OCI-LY7 (cell line): ENCODE data around the gene MYBPHL. TPM values are rescaled to one million over a fixed set of nuclear protein-coding genes. Genes with fewer than 3 reads are reported as not detected.

Experiments
- BruUV-seq: library from RNA; stranded (reverse); fragments of 400-500 nt; replicated peaks from 2 replicates; lab custom pipeline; 2021; lab: Mats Ljungman, UMichigan
- CTCF ChIA-PET: fragments of 300-600 bp; sonication (Branson Sonifier 250); formaldehyde crosslinking; loops from one replicate; lab custom pipeline; 2022; ENCODE audit warnings: antibody characterized with exemption; ENCODE audit not compliant: unreplicated experiment; lab: Charles Lee
- POLR2A ChIA-PET: fragments of 300-600 bp; sonication (Branson Sonifier 250); formaldehyde crosslinking; loops from one replicate; lab custom pipeline; 2022; ENCODE audit warnings: antibody characterized with exemption; lab: Charles Lee
- DNase-seq: peaks from one replicate; pipeline ENCODE4 v3.0.0-alpha.2; 2015; ENCODE audit warnings: low spot score
- H2AFZ ChIP-seq: fragments of 200-600 bp; sonication (generic), shearing (Covaris generic); 2 replicates; pipeline ENCODE4 v1.6.1; 2014; ENCODE audit warnings: mild to moderate bottlenecking, antibody characterized with exemption, low read length, moderate library complexity
- H3K27ac ChIP-seq: fragments of 200-600 bp; sonication (generic); 2 replicates; pipeline ENCODE4 v1.5.1; 2014; ENCODE audit warnings: mixed run types, low read depth, mild to moderate bottlenecking, moderate library complexity, low read length, inconsistent platforms; ENCODE audit not compliant: poor library complexity, severe bottlenecking
- H3K36me3 ChIP-seq: fragments of 200-600 bp; sonication (generic); 2 replicates; pipeline ENCODE4 v1.6.1; 2014; ENCODE audit warnings: mild to moderate bottlenecking, antibody characterized with exemption, low read length, moderate library complexity, mixed read lengths; ENCODE audit not compliant: insufficient read depth
- H3K4me1 ChIP-seq: fragments of 200-600 bp; sonication (generic); 2 replicates; pipeline ENCODE4 v1.5.1; 2014; ENCODE audit warnings: mild to moderate bottlenecking, low read length; ENCODE audit not compliant: insufficient read depth, poor library complexity, severe bottlenecking
- H3K4me2 ChIP-seq: fragments of 200-600 bp; sonication (generic); 2 replicates; pipeline ENCODE4 v1.6.1; 2014; ENCODE audit warnings: mild to moderate bottlenecking, low read length
- H3K4me3 ChIP-seq: fragments of 200-600 bp; sonication (generic); 2 replicates; pipeline ENCODE4 v1.5.1; 2014; ENCODE audit warnings: mild to moderate bottlenecking, low read depth, low read length; ENCODE audit not compliant: poor library complexity, severe bottlenecking
- H3K79me2 ChIP-seq: fragments of 200-600 bp; sonication (generic); 2 replicates; pipeline ENCODE4 v1.6.1; 2016; ENCODE audit warnings: low read depth, mild to moderate bottlenecking, low read length, moderate library complexity, mixed read lengths; ENCODE audit not compliant: insufficient read depth
- H3K9me2 ChIP-seq: fragments of 200-600 bp; sonication (generic); 2 replicates; pipeline ENCODE4 v1.6.1; 2016; ENCODE audit warnings: mild to moderate bottlenecking, low read length, mixed read lengths; ENCODE audit not compliant: insufficient read depth
- H3K9me3 ChIP-seq: fragments of 200-600 bp; sonication (generic); 2 replicates; pipeline ENCODE4 v1.6.1; 2014; ENCODE audit warnings: mild to moderate bottlenecking, mixed run types, low read length, mixed read lengths
- H4K20me1 ChIP-seq: fragments of 200-600 bp; sonication (generic); 2 replicates; pipeline ENCODE4 v1.6.1; 2014; ENCODE audit warnings: mild to moderate bottlenecking, antibody characterized with exemption, low read length, moderate library complexity, mixed read lengths; ENCODE audit not compliant: insufficient read depth
- CTCF ChIP-seq: fragments of 200-600 bp; sonication (generic); conservative IDR thresholded peaks from 2 replicates; pipeline ENCODE4 v1.5.1; 2014; ENCODE audit warnings: mild to moderate bottlenecking, antibody characterized with exemption, low read length, moderate library complexity, mixed read lengths
- EZH2phosphoT487 ChIP-seq: fragments of 200-600 bp; sonication (generic); IDR thresholded peaks from 2 replicates; pipeline ENCODE4 v1.6.1; 2018; ENCODE audit warnings: low read depth, borderline replicate concordance, mild to moderate bottlenecking, mixed run types, antibody characterized with exemption, low read length, moderate library complexity, mixed read lengths
- intact Hi-C: fragments of 100-400 bp; cut with micrococcal nuclease; formaldehyde crosslinking; loops from one replicate; pipeline ENCODE4 v1.10.0; 2022; ENCODE audit not compliant: unreplicated experiment
- total RNA-seq, 2 experiments: library from RNA; depleted of rRNA in 1 of 2; stranded (reverse); fragments of >200 nt in 1 of 2; shearing (Covaris generic) in 1 of 2; gene quantifications; 2 replicates each; pipeline ENCODE4 v1.2.3, GENCODE V29; 2014 to 2022

Gene MYBPHL
- total RNA-seq, 2 experiments from 2014 or later, result 0.16 TPM; not detected in 1

DNA sequence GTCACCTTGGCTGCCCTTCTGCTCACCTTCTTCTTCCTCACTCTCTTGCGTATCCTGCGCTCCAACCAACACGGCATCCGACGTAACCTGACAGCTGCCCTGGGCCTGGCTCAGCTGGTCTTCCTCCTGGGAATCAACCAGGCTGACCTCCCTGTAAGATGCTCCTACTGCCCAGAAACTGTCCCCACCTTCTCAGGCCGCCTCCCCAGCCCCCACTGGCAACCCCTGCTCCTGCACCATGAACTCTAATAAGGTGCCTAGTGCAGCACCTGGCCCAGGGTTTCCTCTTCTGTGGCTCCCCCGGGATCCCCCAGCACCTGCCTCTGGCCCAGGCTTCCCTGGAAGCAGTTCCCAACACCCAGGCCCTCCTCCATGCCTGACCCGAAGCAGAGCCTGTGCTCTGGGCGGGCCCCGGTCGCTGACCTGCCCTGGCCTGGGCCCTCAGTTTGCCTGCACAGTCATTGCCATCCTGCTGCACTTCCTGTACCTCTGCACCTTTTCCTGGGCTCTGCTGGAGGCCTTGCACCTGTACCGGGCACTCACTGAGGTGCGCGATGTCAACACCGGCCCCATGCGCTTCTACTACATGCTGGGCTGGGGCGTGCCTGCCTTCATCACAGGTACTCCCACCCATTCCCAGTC is 36.7 kb downstream of the MYBPHL start:
- Histone ChIP-seq H3K27ac (no peak overlapping the region), H3K4me1 (no peaks in the 10 kb centered on the region), H3K9me2 (no peaks in the 10 kb centered on the region), H3K9me3 (no peaks in the 10 kb centered on the region), H3K79me2 (no peaks in the 10 kb centered on the region), H3K4me3 (no peak overlapping the region), H3K4me2 (no peak overlapping the region), H4K20me1 (no peaks in the 10 kb centered on the region), H3K36me3 (no peaks in the 10 kb centered on the region), H2AFZ (no peak overlapping the region)
- intact Hi-C loops, result no loop called here
- POLR2A ChIA-PET, result no interaction called here
- CTCF ChIA-PET, result no interaction called here
- DNase-seq, result no peak
- no TSS peak for BruUV-seq
- TF ChIP-seq EZH2phosphoT487 (no peak), CTCF (no peak)

GRCh38 chr1:109269212-109269980 is 37.4 kb downstream of the MYBPHL start:
- Histone ChIP-seq H4K20me1 (no peaks in the 10 kb centered on the region), H3K4me1 (no peaks in the 10 kb centered on the region), H3K36me3 (no peaks in the 10 kb centered on the region), H3K4me3 (no peak overlapping the region), H3K9me3 (no peaks in the 10 kb centered on the region), H3K9me2 (no peaks in the 10 kb centered on the region), H3K4me2 (no peak overlapping the region), H3K27ac (no peak overlapping the region), H2AFZ (no peak overlapping the region), H3K79me2 (no peaks in the 10 kb centered on the region)
- intact Hi-C loops, result no loop called here
- no TSS peak for BruUV-seq
- ChIA-PET CTCF (no interaction called here), POLR2A (no interaction called here)
- DNase-seq, result no peak
- TF ChIP-seq CTCF, result no peak
- TF ChIP-seq EZH2phosphoT487, result no peak
